Stimulated activated CD4-positive, alpha-beta T cell treated with anti-CD3 and anti-CD28 coated beads, Interleukin-2, amount 100 ng/mL, for 24 hours (primary cell): ENCODE measurements around the gene TCEAL4.
"Not testable (repeated sequence)": the region's sequence is repeated elsewhere in the genome, so short reads cannot be mapped to it uniquely, and the experiment has no call there.

Source experiments
- DNase-seq, 2 donors: peaks; one replicate each; pipeline ENCODE4 v3.0.0-alpha.2; 2020

The TCEAL4 gene

GRCh38 chrX:103585411-103586313, at the start of gene TCEAL4:
Gene TCEAL4 (plus strand): TSS chrX:103585515. CDS start chrX:103586676, 1,161 bp downstream.
- DNase-seq = peak; percentile 42 to 59

GRCh38 chrX:103536071-103536470, 49.2 kb upstream of the TCEAL4 start:
- DNase-seq = no peak

DNA sequence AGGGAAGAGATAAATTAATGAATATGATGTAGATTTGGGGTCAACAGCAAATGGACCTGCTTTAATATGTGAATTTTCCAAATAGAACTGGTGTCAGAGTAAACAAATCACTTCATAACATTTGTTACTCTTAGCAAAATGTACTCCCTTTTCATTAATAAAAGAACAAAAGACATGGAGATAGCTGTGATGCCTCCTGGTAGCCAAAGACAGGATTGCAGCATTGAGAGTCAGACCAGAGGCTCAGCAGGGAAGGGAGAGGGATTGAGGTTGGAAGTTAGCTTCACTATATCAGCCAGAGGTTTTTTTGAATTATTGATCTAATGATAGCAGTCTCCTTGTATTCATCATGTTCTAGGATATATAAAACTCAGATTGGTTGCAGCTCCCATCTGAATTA, 48.6 kb upstream of the TCEAL4 start:
- DNase-seq = no peak

DNA sequence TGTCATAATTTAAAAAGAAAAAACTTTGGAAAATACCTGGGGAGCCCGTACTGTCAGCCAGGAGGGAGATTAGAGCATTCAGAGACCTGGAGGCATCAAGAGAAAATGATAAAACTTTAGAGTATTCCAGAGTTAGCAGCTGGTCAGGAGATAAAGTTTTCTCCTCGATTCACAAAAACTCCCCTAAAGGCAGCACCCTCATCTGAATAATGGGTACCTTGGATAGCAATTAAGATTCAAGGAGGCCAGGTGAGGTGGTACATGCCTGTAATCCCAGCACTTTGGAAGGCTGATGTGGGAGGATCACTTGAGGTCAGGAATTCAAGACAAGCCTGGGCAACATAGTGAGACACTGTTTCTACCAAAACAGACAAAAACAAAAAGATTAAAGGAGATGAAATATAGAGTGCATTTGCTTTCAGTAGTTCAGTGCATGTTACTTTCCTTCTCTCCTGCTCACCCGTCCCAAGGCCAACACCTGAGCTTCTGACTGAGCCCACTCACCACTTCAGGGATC, 47.4 kb upstream of the TCEAL4 start:
- no peak for DNase-seq

DNA sequence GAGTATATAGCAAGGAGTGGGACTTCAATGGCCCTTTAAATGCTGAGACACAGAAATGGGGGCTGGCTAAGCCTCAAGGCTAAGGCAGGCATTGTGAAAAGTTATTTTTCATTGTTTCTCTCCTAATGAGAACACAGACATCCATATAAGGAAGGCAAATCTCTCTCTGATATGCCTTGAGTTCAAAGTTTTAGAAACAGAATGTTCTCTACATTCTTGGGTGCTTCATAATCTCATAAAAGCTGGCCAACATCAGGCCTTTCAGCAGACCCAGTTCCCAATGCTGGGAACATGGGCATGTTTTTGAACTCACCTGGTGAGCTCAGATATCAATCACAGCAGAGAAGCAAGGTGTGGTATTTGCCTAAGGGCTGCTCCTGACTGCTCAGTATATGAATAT, 46.6 kb upstream of the TCEAL4 start:
- no peak for DNase-seq

- no peak for DNase-seq
Observed at GRCh38 chrX:103539695-103540094, 45.6 kb upstream of the TCEAL4 start.

- no peak for DNase-seq
Observed at GRCh38 chrX:103540145-103540544, 45.2 kb upstream of the TCEAL4 start.

- no peak for DNase-seq
Observed at GRCh38 chrX:103549916-103550315, 35.4 kb upstream of the TCEAL4 start.

DNA sequence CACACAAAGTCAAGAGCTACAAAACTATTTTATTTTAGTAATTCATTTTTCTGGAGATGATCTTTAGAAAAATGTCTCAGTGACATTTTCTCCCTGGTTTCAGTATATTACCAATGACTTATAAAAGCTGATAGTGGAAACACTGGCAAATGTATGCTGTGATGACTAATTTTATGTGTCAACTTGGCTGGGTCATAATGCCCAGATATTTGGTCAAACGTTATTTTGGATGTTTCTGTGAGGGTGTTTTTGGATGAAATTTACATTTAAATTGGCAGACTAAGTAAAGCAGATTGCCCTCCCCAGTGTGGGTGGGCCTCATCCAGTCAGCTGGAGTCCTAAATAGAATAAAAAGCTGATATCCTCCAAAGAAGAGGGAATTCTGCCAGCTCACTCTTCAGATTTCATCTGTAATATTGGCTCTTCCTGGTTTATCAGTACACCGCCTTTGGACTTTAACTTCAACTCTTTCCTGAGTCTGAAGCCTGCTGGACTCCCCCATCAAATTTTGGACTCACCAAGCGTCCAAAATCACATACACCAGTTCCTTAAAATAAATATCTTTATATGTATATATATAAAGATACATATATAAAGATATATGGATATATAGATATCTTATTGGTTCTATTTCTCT, 34.8 kb upstream of the TCEAL4 start:
- no peak for DNase-seq

GRCh38 chrX:103552236-103552635, 33.1 kb upstream of the TCEAL4 start:
- no peak for DNase-seq

DNA sequence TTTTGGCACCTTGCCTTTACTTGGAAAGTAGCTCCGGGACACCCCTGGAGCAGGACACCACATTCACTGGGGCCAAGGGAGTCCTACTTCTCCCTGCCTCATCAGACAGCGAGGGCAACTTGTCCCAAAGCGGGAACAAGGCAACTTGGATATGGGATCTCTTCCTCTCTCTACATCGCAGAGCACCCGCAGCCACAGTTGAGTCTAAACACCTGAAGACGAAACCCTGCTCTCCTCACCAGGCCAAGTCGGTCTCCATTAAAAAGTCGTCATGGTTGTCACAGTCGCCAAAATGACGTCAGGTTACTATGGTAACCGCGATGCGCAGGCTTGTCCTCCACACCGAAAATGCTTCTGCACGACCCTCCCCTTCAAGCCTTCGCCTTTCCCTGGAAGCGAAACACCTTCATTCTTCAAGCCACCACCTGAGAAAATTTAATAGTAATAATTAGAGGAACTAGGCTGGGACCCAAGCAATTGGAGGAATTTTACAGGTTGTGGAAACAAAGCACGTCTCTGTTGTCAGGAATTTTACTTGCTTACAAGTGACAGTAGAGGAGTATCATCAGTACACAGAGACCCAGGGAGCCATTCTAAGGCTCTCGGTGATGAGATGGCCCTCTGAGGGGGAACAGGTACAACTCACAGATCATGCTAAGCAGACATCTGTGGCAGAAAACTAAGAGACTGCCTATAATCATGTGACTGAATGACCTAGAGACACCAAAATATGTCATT, 30.5 kb upstream of the TCEAL4 start:
- DNase-seq = peak; percentile 66 to 68

- no peak for DNase-seq
Observed at GRCh38 chrX:103556963-103557612, 28.2 kb upstream of the TCEAL4 start.

- no peak for DNase-seq
Observed at GRCh38 chrX:103560256-103560655, 25.1 kb upstream of the TCEAL4 start.

DNA sequence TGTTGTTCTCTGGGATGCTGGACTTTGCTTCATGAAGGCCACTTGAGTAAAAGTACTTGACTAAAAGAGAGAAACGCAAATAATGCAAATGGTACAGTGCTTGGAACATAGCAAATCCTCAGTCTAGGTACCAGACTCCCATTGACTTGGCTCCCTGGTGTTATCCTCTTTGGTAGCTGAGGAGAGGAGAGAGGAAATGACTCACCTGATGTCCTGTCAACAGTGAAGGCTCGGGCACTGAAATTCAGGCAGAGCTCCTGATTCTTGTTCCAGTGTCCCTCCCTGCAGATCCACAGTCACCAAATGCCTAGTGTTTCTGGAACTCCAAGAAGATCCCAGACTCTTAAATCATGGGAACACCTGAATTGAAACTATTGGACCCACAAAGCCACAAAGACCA, 22.5 kb upstream of the TCEAL4 start:
- no peak for DNase-seq

- no peak for DNase-seq
Observed at GRCh38 chrX:103565197-103565596, 20.1 kb upstream of the TCEAL4 start.

DNA sequence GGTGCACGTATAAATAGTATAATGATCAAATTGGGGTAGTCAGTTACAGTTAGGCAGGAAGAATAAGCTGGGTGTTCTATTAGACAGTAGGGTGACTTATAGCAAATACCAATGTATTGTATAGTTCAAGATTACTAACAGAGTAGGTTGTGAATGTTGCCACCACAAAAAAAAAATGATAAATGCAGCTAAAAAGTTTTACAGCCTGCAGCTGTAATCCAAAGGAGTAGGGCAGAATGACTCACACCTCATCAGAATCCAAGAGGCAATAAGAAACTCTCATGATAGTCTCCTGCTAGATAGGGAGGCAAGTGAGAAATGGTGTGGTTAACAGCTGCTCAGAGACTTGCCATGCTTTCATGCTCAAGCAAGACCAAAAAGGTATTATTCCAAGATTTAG, 19.6 kb upstream of the TCEAL4 start:
- DNase-seq = no peak

DNA sequence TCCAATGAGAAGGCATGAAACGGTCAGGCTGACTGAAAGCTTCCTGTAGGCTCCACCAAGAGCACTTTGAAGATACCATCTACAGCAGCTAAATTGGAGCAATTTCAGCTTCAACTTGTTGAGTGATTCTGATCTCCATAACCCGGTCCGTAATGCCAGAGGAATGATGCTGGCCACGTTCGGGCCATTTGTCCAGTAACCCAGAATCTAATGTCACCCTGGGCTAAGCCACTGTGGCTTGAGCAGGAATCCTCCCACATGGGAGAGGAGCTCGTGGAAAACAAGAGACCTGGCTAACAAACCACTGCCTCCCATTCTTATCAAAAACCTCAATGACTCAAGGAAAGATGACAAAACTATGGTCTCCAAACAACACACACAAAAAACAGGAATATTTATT, 14.2 kb upstream of the TCEAL4 start:
- no peak for DNase-seq

- no peak for DNase-seq
Observed at GRCh38 chrX:103571726-103572125, 13.6 kb upstream of the TCEAL4 start.

DNA sequence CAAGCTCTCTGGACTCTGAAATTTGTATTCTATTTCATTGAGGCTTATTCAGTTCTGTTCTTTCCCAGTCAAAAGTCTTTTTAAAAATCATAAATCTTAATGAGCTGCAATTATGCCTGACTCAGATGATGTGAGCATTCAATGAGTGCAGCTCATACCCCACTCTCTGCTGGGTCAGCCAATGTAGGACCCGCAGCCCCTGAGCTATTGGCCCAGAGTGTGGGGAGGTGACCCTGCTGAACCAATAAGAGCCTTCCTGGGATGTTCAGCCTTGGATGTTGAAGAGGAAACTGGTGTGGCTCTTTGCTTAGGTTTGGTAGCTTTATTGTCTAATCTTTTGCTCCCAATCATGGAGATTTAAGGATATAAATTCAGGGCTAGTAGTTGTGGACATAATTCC, 12.1 kb upstream of the TCEAL4 start:
- no peak for DNase-seq

GRCh38 chrX:103584596-103584995, 719 bp upstream of the TCEAL4 start:
- DNase-seq = no peak

DNA sequence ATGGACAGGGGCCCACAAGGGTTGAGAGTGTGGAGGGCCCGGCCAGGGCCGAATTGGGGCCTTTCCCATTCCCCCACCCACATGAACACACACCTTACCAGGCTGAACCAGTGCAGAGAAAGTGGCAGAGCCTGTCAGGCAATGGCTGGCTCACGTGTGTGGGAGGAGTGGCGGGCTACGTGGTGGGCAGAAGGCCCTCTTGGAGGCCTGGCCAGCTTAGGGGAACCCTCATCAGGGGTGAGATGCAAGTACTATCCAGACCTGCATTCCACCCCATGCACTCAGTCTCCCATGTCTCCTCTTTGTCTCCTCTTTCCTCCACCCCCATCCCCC, 965 bp downstream of the TCEAL4 start:
- peak in 1 of 2 donors; percentile 3 for DNase-seq

DNA sequence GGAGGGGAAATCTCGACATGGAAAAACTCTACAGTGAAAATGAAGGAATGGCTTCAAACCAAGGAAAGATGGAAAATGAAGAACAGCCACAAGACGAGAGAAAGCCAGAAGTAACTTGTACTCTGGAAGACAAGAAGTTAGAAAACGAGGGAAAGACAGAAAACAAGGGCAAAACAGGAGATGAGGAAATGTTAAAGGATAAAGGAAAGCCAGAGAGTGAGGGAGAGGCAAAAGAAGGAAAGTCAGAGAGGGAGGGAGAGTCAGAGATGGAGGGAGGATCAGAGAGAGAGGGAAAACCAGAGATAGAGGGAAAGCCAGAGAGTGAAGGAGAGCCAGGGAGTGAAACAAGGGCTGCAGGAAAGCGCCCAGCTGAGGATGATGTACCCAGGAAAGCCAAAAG, 1.3 kb downstream of the TCEAL4 start:
- no peak for DNase-seq

DNA sequence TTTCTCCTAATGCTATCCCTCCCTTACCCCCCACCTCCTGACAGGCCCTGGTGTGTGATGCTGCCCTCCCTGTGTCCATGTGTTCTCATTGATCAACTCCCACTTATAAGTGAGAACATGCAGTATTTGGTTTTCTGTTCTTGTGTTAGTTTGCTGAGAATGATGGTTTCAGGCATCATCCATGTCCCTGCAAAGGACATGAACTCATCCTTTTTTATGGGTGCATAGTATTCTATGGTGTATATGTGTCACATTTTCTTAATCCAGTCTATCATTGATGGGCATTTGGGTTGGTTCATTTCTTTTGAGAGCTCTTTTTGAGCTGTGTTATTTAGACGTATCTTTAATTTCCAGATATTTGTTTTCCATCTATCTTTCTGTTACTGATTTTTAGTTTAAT, 7.0 kb downstream of the TCEAL4 start:
- DNase-seq = not testable (repeated sequence)
